GM21619 (cell line): Measurements from ENCODE around the gene HLTF.
A peak's percentile ranks its signal among the peaks of the same experiment; 100 is the strongest.
"Not testable (repeated sequence)": the region's sequence is repeated elsewhere in the genome, so short reads cannot be mapped to it uniquely, and the experiment has no call there.

Source experiments
- ATAC-seq: cut with Tn5 transposase; IDR thresholded peaks from one replicate; pipeline ENCODE4 v1.9.1; 2021; ENCODE audit not compliant: unreplicated experiment

The HLTF gene

DNA sequence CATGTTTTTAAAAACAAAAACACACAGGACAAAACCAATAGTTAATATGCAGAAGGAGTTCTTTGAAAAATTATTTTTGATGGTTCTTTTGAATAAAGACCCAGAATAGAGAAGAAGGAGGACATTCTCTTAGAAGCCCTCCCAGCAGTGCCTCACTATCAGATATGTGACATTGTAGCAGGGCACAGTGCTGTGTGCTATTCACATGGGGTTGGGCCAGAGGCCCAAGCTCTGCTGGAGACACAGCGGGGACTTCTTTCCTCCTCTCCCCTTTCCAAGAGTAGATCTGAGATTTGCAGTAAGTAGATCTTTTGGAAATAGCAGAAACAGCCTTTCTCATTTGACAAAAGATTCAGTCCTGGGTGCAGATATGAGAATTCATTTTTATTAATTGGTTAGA, 88.7 kb downstream of the HLTF start:
- ATAC-seq: no peak

DNA sequence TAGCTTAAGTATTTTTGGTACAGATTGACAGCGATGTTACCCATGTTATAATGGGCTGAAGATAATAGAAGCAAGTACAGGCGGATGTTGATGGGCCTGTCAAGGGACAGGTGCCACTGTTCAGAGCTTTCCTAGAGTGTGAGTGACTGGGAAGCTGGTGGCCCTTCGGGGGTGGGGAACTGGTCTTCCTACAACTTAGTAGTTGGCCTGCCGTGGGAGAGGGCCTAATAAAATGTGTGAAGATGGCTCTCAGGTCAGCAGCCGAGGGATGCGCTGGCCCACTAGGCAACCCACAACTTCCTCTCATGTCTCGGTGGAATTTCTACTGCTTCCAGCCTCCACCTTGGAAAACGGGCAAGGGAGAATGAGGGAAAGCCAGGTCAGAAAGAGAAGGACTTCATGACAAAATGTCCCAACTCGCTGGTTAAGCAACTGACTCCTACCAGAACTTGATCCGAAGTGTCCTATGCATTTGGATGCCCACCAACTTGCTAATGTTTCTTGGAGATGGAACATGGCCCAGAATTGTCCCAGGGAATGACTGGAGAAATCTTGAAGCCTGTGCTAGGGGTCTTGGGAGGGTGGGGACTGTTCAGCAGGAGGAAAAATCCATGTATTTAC, 93.6 kb downstream of the HLTF start:
- no peak for ATAC-seq

GRCh38 chr3:148992027-148992634, 94.2 kb downstream of the HLTF start:
- ATAC-seq: peak; percentile 22

DNA sequence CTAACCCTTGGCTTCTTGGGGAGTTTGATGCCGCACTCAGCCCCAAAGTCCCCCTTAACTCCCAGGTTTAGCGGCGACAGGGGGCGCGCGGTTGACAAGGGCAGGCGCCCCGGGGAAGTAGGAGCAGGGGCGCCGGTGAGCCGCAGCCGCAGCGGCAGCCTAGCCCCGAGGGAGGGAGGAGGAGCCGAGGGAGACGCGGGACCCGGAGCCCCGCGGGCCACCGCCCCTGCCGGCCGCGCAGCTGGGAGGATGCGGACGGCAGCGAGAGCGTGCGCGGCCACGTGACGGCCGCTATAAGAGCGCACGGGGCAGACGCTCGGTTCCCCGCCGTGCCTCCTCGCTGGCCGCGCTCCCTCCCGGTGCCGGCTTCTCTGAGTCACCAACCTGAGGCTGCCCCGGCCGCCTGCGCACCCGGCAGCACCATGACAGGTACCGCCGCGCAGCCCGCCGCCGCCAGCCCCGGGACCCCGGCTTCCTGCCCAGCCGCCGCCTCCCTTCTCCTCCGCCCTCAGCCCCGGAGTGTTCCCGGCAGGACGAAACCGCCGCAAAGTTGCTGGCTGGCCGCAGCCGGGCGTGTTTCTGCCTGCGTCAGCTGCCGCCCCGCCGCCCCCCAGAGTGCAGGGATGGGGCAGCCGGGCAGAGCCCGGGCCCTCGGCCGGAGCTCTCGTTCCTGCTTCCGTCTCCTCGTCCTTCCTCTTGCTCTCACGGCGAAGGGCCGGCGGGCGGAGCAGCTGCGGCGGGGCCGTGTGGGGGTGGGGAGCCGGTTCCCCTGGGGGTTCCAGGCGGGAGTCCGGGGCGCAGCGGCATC, 94.9 kb downstream of the HLTF start, which contains the start of gene GYG1:
GYG1 (plus strand) TSS at position 322 of the 808 bp plus-strand sequence; CDS start at position 423, 101 bp downstream.
- peak; percentile 77 for ATAC-seq

GRCh38 chr3:148990236-148990635, 96.1 kb downstream of the HLTF start:
- ATAC-seq: peak; percentile 40

DNA sequence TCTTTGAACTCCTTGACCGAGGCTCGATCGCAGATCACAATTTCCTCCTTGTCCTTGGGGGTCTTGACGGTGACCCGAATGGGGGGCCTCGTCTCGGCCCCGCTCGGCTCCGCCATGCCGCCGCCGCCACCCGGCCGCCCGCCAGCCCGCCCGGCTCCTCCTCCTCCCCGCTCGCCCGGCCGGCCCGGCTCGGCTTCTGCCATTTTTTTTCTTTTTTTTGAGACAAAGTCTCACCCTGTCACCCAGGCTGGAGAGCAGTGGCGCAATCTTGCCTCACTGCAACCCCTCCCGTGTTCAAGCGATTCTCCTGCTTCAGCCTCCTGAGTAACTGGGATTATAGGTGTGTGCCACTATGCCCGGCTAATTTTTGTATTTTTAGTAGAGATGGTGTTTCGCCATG, 98.8 kb downstream of the HLTF start:
- not testable (repeated sequence) for ATAC-seq

- no peak for ATAC-seq
These were observed 105.1 kb downstream of the HLTF start for GRCh38 chr3:148981273-148981672.
